AG08395 (cell line): Measurements from ENCODE around the gene SCGN.
"Not testable (repeated sequence)": the region's sequence is repeated elsewhere in the genome, so short reads cannot be mapped to it uniquely, and the experiment has no call there.

ENCODE experiments used
- DNase-seq: peaks from one replicate; pipeline ENCODE4 v3.0.0; 2012; ENCODE audit warnings: mixed read lengths, low spot score

The SCGN gene

DNA sequence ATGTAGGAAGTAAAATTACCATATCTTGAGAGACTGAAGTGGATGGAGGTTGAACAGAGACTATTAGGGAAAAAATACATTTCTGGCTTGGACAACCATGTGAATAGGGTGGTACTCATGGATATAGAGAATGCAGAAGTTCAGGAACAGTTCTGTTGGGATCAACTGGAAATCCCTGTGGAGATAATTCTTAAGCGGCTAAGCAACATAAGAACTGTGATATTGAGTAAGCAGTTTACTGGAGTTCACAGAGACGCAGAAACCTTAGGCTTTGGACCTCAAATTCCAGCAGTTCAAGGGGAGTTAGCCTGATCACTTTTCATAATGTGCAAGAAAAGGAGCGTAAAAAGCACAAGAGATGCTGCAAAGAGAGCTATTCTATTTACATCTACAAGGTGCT lies 78.9 kb downstream of the SCGN start:
- DNase-seq: no peak

DNA sequence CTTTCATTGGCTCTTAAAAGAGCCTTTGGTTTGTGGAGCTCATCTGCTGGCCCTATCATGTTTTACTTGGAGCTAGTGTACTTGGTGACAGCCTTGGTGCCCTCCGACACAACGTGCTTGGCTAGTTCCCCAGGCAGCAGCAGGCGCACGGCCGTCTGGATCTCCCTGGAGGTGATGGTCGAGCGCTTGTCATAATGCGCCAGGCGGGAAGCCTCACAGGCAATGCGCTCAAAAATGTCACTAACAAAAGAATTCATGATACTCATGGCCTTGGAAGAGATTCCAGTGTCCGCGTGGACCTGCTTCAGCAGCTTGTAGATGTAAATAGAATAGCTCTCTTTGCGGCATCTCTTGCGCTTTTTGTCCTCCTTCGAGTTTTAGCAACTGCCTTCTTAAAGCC lies 79.7 kb downstream of the SCGN start:
- no peak for DNase-seq

DNA sequence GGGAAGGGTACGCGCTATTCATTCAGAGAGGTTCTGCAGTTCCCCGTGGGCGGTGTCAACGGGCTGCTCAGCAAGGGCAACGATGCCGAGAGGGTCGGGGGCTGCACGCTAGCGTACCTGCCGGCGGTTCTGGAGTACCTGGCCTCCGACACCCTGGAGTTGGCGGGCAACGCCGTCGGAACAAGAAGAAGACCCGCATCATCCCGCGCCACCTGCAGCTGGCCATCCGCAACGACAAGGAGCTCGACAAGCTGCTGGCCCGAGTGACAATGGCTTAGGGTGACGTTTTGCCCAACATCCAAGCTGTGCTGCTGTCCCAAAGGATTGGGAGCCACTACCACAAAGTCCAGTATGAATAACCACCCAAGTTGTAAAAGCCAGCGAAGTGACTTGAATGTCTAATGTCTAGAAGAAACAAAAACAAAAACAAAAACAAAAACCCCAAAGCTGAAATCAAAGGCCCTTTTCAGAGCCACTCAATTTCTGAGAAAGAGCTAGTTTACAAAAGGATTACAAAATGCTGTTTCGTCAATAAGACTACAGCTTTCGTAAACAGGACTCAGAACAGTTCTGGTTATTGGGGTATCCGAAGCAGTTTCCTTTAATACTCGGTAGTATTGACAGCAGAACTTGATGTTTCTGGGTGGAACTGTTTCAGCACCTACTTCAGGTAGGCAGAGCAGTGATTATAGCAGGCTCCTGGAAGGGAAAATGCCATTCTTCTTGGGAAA lies 80.6 kb downstream of the SCGN start:
- DNase-seq: no peak

- no peak for DNase-seq
These were observed 83.2 kb downstream of the SCGN start for GRCh38 chr6:25735261-25735660.

DNA sequence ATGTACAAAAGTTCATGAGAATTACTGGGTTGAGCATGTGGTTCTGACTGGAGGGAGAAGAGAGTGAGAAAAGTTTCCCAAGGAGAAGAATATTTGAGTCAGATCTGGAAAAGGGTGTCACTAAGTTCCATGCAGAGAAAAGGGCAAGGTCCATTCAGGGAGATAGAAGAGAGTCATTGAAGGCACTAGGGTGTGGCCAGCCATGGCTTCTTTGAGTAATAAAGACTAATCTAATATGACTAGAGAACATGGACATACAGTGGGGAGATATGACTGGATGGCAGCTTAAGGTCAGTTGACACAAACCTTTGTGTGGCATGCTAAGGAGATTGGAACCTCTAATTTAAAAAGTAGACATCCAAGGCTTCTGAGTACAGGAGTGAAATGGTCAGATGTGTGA lies 91.9 kb downstream of the SCGN start:
- no peak for DNase-seq

DNA sequence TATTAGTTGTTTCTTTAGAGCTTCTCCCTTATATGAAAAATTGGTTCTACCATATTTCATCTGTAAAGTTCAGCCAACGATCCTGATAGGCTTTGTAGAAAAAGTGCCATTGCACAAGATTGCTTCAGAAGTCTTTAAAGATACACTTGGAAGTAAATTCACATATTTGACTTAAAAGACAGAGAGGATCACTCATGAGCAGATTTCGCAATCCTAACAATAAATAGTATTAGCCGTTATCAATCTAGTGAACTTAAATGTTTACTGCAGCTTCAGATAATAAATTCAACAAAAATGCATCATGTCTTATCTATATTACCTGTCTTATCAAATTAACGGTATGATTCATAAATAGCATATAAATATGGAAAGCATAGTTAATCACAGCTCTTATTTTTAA lies 93.8 kb downstream of the SCGN start:
- no peak for DNase-seq

- no peak for DNase-seq
These were observed 95.0 kb downstream of the SCGN start for GRCh38 chr6:25746968-25747367.

- DNase-seq: no peak
These were observed 95.5 kb downstream of the SCGN start for GRCh38 chr6:25747477-25747876.

GRCh38 chr6:25748049-25748448 lies 96.0 kb downstream of the SCGN start:
- DNase-seq: no peak

DNA sequence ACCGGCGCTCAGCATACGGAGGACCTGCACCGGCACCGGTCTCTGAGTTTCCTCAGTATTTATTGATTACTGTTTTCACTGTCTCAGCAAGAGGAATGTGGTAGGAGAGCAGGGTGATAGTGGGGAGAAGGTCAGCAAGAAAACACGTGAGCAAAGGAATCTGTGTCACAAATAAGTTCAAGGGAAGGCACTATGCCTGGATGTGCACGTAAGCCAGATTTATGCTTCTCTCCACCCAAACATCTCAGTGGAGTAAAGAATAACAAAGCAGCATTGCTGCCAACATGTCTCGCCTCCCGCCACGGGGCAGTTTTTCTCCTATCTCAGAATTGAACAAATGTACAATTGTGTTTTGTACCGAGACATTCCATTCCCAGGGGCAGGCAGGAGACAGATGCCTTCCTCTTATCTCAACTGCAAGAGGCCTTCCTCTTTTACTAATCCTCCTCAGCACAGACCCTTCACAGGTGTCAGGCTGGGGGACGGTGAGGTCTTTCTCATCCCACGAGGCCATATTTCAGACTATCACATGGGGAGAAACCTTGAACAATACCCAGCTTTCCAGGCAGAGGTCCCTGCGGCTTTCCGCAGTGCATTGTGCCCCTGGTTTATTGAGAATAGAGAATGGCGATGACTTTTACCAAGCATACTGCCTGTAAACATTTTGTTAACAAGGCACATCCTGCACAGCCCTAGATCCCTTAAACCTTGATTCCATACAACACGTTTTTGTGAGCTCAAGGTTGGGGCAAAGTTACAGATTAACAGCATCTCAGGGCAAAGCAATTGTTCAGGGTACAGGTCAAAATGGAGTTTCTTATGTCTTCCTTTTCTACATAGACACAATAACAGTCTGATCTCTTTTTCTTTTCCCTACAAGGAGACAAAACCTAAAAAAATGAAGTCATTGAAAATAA lies 96.8 kb downstream of the SCGN start:
- not testable (repeated sequence) for DNase-seq

DNA sequence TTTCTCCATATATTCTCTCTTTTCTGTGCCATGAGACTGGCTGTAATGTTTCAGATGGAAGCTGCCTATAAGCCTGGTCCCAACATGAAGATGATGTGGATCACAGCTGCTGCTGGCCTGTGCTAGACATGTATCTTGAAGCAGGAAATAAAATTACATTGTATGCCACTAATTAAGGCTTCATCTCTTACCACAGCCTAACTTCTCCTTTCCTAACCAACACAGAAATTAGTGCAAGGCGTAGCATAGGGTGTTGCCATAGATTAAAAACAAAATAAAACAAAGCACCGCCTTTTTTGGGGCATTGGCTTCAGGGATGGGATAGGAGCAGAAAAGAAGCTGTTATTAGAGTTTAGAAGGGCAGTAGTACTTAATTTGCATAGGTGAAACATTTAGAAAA lies 97.8 kb downstream of the SCGN start:
- no peak for DNase-seq

DNA sequence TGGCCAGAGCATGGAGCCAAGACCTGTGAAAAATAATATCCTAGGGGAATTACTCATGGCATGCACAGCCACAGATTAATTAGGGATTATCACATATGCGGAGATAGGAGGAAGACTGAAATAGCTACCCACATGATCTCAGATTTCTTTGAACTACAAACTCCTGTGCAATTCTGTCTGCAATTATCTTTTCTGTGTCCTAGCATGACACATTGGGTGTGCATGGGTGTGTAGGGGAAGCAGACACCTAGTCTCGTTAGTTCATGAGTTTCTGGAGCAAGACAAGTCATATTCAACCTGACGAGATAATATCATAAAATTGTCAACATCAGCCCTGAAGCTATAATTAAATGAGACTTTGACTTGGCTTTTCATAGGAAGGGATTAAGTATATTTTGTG lies 98.9 kb downstream of the SCGN start:
- no peak for DNase-seq
